Fibroblast of the aortic adventitia (primary cell): ENCODE data around the gene MANBA. TPM values are rescaled to one million over a fixed set of nuclear protein-coding genes. Genes with fewer than 3 reads are reported as not detected.

Experiments
- DNase-seq: peaks from one replicate; pipeline ENCODE4 v3.0.0-alpha.2; 2010; ENCODE audit warnings: low read depth
- H3K4me3 ChIP-seq: 2 replicates; pipeline ENCODE4 v1.5.1; 2011; ENCODE audit warnings: low read depth, mild to moderate bottlenecking, control low read depth, low read length, moderate library complexity
- total RNA-seq: library from RNA; depleted of rRNA; stranded (reverse); fragments of >200 nt; gene quantifications from 2 replicates; pipeline ENCODE4 v1.2.3, GENCODE V29; 2012; ENCODE audit warnings: low replicate concordance
- TF ChIP-seq, protein P1 (sequence below): IDR thresholded peaks from 2 replicates; pipeline ENCODE4 v1.5.1; 2011; ENCODE audit warnings: mild to moderate bottlenecking, low read length, control low read depth, inconsistent platforms; ENCODE audit not compliant: insufficient read depth

Gene MANBA
- total RNA-seq, 1 donor = 32.1 TPM

DNA sequence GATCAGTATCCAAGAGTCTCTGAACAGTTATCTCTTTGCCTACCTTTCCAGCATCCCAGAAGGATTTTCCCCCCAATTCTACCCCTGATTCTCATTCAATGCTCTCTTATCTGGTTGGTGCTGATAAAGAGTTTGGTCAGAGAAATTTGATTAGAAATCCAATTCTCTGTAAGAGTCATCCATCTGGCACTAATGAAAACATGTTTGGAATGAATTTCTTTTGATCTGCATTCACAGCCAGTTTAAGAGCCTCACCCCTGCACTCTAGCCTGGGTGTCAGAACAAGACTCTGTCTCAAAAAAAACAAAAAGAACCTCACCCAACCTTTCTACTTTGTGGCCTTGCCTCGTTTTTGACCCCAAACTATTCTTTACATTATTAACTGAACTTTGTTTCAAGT, 122.1 kb downstream of the MANBA start:
- TF ChIP-seq, protein P1, sequence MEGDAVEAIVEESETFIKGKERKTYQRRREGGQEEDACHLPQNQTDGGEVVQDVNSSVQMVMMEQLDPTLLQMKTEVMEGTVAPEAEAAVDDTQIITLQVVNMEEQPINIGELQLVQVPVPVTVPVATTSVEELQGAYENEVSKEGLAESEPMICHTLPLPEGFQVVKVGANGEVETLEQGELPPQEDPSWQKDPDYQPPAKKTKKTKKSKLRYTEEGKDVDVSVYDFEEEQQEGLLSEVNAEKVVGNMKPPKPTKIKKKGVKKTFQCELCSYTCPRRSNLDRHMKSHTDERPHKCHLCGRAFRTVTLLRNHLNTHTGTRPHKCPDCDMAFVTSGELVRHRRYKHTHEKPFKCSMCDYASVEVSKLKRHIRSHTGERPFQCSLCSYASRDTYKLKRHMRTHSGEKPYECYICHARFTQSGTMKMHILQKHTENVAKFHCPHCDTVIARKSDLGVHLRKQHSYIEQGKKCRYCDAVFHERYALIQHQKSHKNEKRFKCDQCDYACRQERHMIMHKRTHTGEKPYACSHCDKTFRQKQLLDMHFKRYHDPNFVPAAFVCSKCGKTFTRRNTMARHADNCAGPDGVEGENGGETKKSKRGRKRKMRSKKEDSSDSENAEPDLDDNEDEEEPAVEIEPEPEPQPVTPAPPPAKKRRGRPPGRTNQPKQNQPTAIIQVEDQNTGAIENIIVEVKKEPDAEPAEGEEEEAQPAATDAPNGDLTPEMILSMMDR = no peak
- DNase-seq = peak; percentile 51
- no peak overlapping the region for H3K4me3 ChIP-seq

DNA sequence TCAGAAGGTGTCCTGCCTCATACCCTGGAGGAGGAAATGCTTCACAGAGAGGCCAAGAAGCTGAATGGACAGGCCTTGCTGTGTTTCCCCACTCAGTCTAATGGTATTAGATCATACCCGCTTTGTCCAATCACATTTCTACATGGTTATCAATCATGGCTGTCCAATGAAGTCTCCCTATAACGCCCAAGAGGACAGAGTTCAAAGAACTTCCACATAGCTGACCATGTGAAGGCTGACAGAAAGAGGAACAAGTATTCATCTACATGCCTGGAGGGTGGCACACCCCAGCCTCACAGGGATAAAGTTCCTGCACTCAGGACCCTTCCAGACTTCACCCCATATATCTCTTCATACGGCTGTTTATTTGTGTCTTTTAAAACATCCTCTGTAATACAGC, 123.4 kb downstream of the MANBA start:
- TF ChIP-seq, protein P1 = no peak
- no peak for DNase-seq
- H3K4me3 ChIP-seq = no peak overlapping the region

DNA sequence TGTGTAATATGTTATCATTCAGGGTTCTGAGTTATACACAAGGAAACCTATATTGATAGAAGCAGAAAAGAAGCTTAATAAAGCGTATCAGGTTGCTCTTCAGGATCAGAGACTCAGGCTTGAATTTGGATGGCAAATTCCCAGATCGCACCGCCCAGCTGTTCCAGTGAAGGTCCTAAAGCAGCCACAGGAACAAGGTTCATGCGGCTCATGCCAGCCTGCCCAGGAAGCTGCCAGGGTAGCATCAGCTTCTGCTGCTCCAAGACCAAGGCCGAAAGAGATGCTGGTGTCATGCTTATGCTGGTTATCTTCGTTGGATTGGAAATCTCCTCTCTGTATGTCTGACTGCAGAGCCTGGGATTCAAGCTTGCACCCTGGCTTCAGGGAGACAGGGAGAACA, 127.7 kb downstream of the MANBA start:
- no peak overlapping the region for H3K4me3 ChIP-seq
- TF ChIP-seq, protein P1 = no peak
- DNase-seq = no peak

DNA sequence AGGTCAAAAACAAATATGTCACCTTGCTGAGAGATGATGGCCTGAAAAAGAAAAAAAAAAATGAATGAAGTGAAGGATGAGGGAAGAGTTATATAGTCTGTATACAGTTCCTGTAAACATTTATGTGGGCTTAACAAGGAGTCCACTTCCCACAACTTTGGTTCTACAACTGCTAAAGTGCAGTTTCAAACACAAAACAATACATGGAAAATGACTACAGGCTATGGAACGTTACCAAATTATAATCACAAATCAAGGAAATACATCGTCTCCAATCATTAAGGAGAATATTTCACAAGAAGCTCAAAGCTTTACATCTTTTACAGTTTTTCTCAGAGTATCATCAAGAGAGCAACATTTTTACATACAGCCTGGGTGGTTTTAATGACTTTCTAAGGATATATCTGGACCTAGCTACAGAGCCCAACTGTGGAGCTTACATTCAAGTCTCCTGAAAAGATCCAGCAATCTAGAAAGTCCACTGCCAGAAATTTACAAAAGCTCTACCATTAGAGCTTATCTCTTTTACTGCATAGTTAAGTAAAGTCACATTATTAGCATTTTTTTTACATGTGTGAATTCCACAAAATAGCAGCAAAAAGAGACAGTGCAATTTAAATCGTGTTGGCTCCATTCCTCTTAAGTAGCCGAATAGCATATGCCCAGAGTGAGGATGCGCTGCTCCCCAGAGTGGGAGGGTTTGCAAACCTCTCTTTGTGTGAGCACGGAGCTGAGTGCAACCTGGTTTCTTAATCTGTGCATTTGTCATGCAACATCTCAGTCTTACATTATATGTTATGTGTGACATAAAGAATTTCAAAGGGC, 128.3 kb downstream of the MANBA start:
- TF ChIP-seq, protein P1 = no peak
- no peak overlapping the region for H3K4me3 ChIP-seq
- no peak for DNase-seq

DNA sequence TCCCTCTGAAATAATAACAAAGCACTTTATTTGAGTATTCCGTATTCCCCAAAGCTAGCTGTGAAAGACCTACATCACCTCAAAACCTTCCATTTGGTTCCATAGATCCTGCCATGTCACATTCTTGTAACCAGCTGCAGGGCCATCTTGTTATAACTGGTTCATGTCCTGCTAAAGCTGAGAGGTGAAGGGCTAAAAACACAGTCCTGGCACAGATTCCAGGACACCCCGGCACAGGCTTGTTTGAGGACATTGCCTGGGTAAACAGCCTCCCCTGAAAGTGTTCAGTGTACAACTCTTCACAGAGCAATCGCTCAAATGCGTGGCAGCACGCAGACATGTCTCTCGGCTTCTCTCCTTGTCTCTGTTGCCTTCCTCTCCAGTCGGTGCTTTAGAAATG, 129.2 kb downstream of the MANBA start:
- no peak for DNase-seq
- no peak overlapping the region for H3K4me3 ChIP-seq
- TF ChIP-seq, protein P1 = no peak

DNA sequence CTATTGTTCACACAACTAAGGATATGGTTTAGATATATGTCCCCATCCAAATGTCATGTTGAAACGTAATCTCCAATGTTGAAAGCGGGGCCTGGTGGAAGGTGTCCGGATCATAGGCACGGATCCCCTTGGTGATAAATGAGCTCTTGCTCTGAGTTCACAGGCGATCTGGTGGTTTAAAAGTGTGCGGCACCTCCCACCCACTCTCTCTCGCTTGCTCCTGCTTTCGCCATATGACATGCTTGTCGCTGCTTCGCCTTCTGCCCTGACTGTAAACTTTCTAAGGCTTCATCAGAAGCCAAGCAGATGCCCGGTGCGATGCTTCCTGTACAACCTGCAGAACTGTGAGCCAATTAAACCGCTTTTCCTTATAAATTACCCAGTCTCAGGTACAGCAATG, 131.1 kb downstream of the MANBA start:
- DNase-seq = no peak
- TF ChIP-seq, protein P1 = no peak
- H3K4me3 ChIP-seq = no peak overlapping the region
